Measurements from ENCODE around the gene APIP. TPM values are rescaled to one million over a fixed set of nuclear protein-coding genes. Genes with fewer than 3 reads are reported as not detected.

APIP gene
- total RNA-seq, 1 donor from 2014 or later, result 13.3 TPM

DNA sequence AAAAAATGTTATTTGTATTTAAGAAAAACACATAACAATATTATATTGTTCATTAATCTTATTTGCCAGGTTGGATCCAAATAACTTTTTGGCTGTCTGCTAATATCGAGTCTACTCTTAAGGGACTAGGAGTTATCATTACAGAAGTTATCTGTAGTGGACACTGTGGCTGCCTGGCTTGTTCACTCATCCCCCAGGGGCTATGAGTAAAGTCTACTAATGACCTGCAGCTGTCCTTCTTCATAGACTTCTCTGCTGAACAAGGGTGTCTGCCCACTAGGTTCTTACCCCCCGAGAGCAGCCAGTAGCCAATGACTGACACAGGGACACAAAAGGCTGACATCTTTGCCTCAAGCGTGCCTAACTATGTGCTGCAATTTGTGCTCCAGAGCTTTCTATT lies 69.7 kb downstream of the APIP start:
- no peaks in the 10 kb centered on the region for H3K4me1 Mint-ChIP-seq (ENCODE audit: low read depth)
- H3K9me3 Mint-ChIP-seq (ENCODE audit: low read depth), result peaks cover 2% of the 10 kb centered on the region
- H3K27me3 Mint-ChIP-seq (ENCODE audit: low read depth), result no peaks in the 10 kb centered on the region
- no peak overlapping the region for H3K4me3 Mint-ChIP-seq (ENCODE audit: unreplicated experiment)
- H3K36me3 Mint-ChIP-seq (ENCODE audit: low read depth), result peaks cover 5% of the 10 kb centered on the region
- TF ChIP-seq, protein P1, sequence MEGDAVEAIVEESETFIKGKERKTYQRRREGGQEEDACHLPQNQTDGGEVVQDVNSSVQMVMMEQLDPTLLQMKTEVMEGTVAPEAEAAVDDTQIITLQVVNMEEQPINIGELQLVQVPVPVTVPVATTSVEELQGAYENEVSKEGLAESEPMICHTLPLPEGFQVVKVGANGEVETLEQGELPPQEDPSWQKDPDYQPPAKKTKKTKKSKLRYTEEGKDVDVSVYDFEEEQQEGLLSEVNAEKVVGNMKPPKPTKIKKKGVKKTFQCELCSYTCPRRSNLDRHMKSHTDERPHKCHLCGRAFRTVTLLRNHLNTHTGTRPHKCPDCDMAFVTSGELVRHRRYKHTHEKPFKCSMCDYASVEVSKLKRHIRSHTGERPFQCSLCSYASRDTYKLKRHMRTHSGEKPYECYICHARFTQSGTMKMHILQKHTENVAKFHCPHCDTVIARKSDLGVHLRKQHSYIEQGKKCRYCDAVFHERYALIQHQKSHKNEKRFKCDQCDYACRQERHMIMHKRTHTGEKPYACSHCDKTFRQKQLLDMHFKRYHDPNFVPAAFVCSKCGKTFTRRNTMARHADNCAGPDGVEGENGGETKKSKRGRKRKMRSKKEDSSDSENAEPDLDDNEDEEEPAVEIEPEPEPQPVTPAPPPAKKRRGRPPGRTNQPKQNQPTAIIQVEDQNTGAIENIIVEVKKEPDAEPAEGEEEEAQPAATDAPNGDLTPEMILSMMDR (IDR thresholded peaks at IDR 0.05), result no peak
- DNase-seq (ENCODE audit: low spot score), result no peak
- no peak overlapping the region for H3K27ac Mint-ChIP-seq (ENCODE audit: unreplicated experiment)

DNA sequence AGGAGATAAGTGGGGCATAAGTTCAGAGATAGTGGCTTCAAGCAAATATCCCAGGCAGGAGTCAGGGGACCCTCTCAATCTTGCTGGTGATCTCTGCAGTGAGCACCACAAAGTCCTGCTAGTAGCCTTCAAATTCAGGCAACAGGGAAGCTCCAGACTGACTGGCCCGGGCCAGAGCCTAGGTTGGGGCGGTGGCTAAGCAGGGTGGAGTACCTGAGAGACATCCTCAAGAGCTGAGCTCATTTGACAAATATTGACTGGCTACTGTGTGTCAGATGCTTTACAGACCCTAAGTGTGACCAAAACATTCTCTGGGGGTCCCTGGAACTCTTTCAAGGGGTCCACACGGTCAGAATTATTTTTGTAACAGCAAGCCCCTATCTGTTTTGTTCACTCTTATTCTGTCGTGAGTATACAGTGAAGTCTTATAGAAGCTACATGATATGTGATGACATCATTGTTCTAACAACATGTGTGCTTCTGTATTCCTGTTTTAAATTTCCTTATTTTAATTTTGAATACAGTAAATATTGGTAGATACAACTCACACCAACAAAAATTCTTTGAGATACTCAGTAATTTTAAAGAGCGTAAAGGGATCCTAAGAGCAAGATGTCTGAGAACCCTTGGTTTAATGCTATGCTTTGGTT lies 71.6 kb downstream of the APIP start:
- Mint-ChIP-seq H3K36me3 (ENCODE audit: low read depth) (peaks cover 5% of the 10 kb centered on the region), H3K9me3 (ENCODE audit: low read depth) (no peaks in the 10 kb centered on the region)

DNA sequence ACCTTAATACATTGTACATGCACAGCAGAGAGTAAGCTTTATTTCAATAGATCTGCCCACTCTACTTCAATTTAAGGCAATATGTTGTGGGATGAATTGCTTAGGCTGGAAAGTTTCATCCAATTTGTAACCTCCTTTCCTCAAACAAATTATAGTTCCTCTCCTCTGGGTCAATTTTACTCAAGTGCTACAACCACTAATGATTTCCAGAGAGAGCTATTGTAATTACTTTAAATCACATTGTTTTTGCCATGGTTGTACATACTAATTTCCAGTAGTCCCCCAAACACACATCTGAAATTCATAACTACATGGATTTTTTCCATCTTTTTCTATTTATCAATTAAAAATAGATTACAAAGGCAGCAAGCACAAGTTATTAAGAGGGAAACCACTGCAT lies 72.9 kb downstream of the APIP start:
- Mint-ChIP-seq H3K4me1 (ENCODE audit: low read depth) (no peaks in the 10 kb centered on the region), H3K4me3 (ENCODE audit: unreplicated experiment) (no peak overlapping the region), H3K9me3 (ENCODE audit: low read depth) (no peaks in the 10 kb centered on the region), H3K27me3 (ENCODE audit: low read depth) (no peaks in the 10 kb centered on the region), H3K27ac (ENCODE audit: unreplicated experiment) (no peak overlapping the region), H3K36me3 (ENCODE audit: low read depth) (peaks cover 3% of the 10 kb centered on the region)
- no peak for DNase-seq (ENCODE audit: low spot score)
- TF ChIP-seq, protein P1 (IDR thresholded peaks at IDR 0.05), result no peak

More for the DNA sequence above, 71.6 kb downstream of the APIP start:
- TF ChIP-seq, protein P1 (IDR thresholded peaks at IDR 0.05), result no peak
- Mint-ChIP-seq H3K4me1 (ENCODE audit: low read depth) (no peaks in the 10 kb centered on the region), H3K27me3 (ENCODE audit: low read depth) (no peaks in the 10 kb centered on the region), H3K27ac (ENCODE audit: unreplicated experiment) (no peak overlapping the region), H3K4me3 (ENCODE audit: unreplicated experiment) (no peak overlapping the region)
- DNase-seq (ENCODE audit: low spot score), result no peak

DNA sequence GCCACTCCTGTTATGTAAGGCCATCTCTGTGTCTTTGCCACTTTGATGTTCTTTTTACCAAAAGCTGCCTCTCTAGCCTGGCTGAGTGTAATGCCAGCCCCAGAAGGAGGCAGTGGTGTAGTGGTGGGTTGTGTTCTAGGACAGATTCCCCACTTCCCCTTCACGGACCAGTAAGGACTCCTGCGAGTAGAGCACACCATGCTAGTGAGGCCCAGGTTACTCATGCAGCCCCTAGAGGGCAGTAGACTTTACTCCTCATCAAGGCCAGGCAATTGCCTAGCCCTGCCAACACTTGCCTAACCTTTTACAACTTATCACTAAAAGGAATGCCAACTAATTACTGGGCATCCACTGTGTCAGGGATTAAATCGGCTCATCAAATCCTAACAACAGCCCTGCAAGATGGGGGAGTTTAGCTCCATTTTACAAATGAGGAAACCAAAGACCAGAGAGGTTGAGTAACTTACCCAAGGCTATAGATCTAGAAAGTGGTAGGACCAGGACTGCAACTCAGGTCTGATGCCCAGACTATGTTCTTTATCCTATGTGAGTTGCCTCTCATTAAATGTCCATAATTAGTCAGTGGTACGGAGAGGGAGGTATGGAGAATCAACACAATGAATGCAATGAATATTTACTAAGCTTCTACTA lies 75.3 kb downstream of the APIP start:
- Mint-ChIP-seq H3K27ac (ENCODE audit: unreplicated experiment) (no peak overlapping the region), H3K4me3 (ENCODE audit: unreplicated experiment) (no peak overlapping the region), H3K27me3 (ENCODE audit: low read depth) (no peaks in the 10 kb centered on the region), H3K4me1 (ENCODE audit: low read depth) (peaks cover 12% of the 10 kb centered on the region), H3K9me3 (ENCODE audit: low read depth) (no peaks in the 10 kb centered on the region), H3K36me3 (ENCODE audit: low read depth) (peaks cover 1% of the 10 kb centered on the region)
- TF ChIP-seq, protein P1 (IDR thresholded peaks at IDR 0.05), result peak; percentile 60
- no peak for DNase-seq (ENCODE audit: low spot score)

DNA sequence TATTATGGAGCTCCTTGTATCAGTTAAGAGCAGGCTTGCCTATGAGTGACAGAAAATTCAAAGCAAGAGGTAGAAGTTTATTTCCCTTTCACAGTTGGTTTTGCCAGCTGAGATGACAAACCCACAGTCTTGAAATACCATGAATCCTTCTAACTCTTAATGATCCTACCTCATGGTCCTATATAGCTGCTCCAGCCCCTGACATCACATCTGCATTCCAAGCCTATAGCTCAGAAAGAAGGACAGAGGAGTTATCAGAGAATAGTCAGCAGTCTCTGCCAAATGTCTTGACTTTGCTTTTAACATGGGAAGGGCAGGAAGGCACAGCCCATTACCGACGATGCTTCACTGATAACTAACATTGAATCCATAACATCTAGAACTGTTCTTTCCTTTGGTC lies 76.2 kb downstream of the APIP start:
- TF ChIP-seq, protein P1 (IDR thresholded peaks at IDR 0.05), result no peak
- Mint-ChIP-seq H3K4me1 (ENCODE audit: low read depth) (peaks cover 12% of the 10 kb centered on the region), H3K9me3 (ENCODE audit: low read depth) (peaks cover 2% of the 10 kb centered on the region), H3K27me3 (ENCODE audit: low read depth) (no peaks in the 10 kb centered on the region), H3K4me3 (ENCODE audit: unreplicated experiment) (no peak overlapping the region), H3K36me3 (ENCODE audit: low read depth) (peaks cover 3% of the 10 kb centered on the region), H3K27ac (ENCODE audit: unreplicated experiment) (no peak overlapping the region)
- DNase-seq (ENCODE audit: low spot score), result no peak

Data from chondrocyte (in vitro differentiated cells).